EH (cell line): ENCODE data around the gene ABCD1.

ENCODE experiments used
- DNase-seq: peaks from one replicate; pipeline ENCODE4 v3.0.0-alpha.2; 2015; ENCODE audit warnings: low read depth

Gene ABCD1

GRCh38 chrX:153791104-153791852 lies 66.6 kb downstream of the ABCD1 start:
- no peak for DNase-seq

- no peak for DNase-seq
Measured at GRCh38 chrX:153792368-153792767, 67.7 kb downstream of the ABCD1 start.

GRCh38 chrX:153793291-153793690 lies 68.6 kb downstream of the ABCD1 start:
- peak; percentile 11 for DNase-seq
